Activated CD4-positive, alpha-beta T cell treated with anti-CD3 and anti-CD28 coated beads for 36 hours (primary cell): ENCODE measurements around the gene SOAT2. TPM values are rescaled to one million over a fixed set of nuclear protein-coding genes. Genes with fewer than 3 reads are reported as not detected.
"Not testable (repeated sequence)": the region's sequence is repeated elsewhere in the genome, so short reads cannot be mapped to it uniquely, and the experiment has no call there.

Experiments used
- ATAC-seq: fragments of 200-7000 bp; cut with Tn5 transposase; one replicate; pipeline ENCODE4 v1.10.0; 2021; ENCODE audit warnings: mild to moderate bottlenecking, moderate library complexity
- CTCF ChIA-PET: fragments of 350-600 bp; sonication (Branson Sonifier 250); formaldehyde crosslinking; loops from one replicate; lab custom pipeline; 2021; ENCODE audit warnings: antibody characterized with exemption; lab: Charles Lee
- POLR2A ChIA-PET: fragments of 350-600 bp; sonication (Branson Sonifier 250); formaldehyde crosslinking; loops from one replicate; lab custom pipeline; 2021; ENCODE audit warnings: antibody characterized with exemption, inconsistent platforms; lab: Charles Lee
- DNase-seq: peaks from one replicate; pipeline ENCODE4 v3.0.0-alpha.2; 2020
- H3K27ac Mint-ChIP-seq: one replicate; pipeline ENCODE4 v1.8.0; 2021; ENCODE audit warnings: mixed read lengths
- H3K27me3 Mint-ChIP-seq: one replicate; pipeline ENCODE4 v1.8.0; 2021; ENCODE audit warnings: mixed read lengths
- H3K36me3 Mint-ChIP-seq: one replicate; pipeline ENCODE4 v1.8.0; 2021; ENCODE audit warnings: low read depth, mixed read lengths
- H3K4me1 Mint-ChIP-seq: one replicate; pipeline ENCODE4 v1.8.0; 2021; ENCODE audit warnings: mixed read lengths
- H3K4me3 Mint-ChIP-seq: one replicate; pipeline ENCODE4 v1.8.0; 2021; ENCODE audit warnings: mild to moderate bottlenecking, moderate library complexity, mixed read lengths
- H3K9me3 Mint-ChIP-seq: one replicate; pipeline ENCODE4 v1.8.0; 2021; ENCODE audit warnings: low read depth, mixed read lengths
- intact Hi-C, 2 experiments: fragments of 100-400 bp; cut with DNase I in 1 of 2; cut with micrococcal nuclease in 1 of 2; formaldehyde crosslinking; loops; one replicate each; pipeline versions ENCODE4 v1.14.2 to v1.15.1; 2022 to 2024; cut with DNase I, micrococcal nuclease
- total RNA-seq, 2 experiments: library from RNA; stranded (reverse); gene quantifications; one replicate each; pipeline ENCODE4 v1.2.3, GENCODE V29; 2021

The SOAT2 gene
- total RNA-seq, 2 experiments from 2014 or later = 0.57 to 0.79 TPM

DNA sequence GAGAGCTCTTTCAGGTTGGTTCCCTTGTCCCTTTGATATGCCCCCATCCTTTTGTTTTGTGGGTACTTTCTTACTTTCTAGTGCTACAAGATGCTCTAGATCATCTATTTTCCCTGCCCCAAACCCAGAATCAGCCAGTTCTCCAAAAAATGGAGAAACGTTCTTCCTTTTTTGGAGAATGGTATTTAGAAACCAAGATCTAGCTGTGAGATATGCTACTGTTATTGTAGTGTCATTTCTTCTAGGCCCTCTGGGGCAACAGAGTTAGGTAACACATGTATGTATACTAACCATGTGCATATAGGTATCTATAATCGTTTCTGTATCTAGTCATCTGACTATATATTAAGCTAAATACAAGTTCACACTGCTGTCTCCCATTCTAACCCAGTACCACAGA, 12.7 kb upstream of the SOAT2 start:
- no peaks in the 10 kb centered on the region for H3K9me3 Mint-ChIP-seq
- DNase-seq (no peak), ATAC-seq (no peak)
- no peak overlapping the region for H3K4me3 Mint-ChIP-seq
- intact Hi-C loops = no loop called here
- H3K36me3 Mint-ChIP-seq = no peaks in the 10 kb centered on the region
- H3K4me1 Mint-ChIP-seq = no peaks in the 10 kb centered on the region
- H3K27ac Mint-ChIP-seq = no peak overlapping the region
- peaks cover 2% of the 10 kb centered on the region for H3K27me3 Mint-ChIP-seq
- ChIA-PET POLR2A (interaction anchor here (0.8 kb wide), 1 partner anchor 29 kb away, joined by 4 read pairs; no protein-coding TSS in a partner anchor), CTCF (interaction anchor here (1.0 to 1.3 kb wide), 2 partner anchors 12 to 24 kb away, joined by 4 to 8 read pairs; partner anchors contain the start of gene SOAT2)

DNA sequence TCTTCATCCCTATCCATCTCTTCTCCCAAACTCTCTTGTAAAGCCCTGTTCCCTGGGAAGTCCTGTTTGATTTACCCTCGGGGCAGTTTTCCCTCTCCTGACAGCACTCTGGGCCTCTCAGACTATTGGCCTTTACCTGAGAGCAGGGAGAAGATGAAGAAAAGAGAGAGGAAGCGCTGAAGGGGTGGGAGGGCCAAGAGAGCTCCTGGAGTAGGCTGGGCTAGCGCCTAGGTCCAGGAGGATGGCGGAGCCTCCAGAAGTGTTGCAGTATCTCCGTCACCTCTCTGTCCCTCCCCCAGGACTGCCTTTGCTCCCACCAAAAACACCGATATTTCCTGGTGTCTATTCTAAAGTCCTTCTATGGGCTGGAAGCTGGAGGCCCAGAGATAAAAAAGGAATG, 11.5 kb upstream of the SOAT2 start:
- Mint-ChIP-seq H3K9me3 (no peaks in the 10 kb centered on the region), H3K36me3 (no peaks in the 10 kb centered on the region), H3K4me1 (peaks cover under 1% of the 10 kb centered on the region), H3K4me3 (no peak overlapping the region), H3K27me3 (peaks cover 9% of the 10 kb centered on the region), H3K27ac (no peak overlapping the region)
- intact Hi-C loops = no loop called here
- ATAC-seq (no peak), DNase-seq (no peak)
- ChIA-PET POLR2A (interaction anchor here (0.7 kb wide), 1 partner anchor 1188 kb away, joined by 3 read pairs; the partner anchor contains the start of gene CBX5), CTCF (interaction anchor here (1.1 to 1.4 kb wide), 2 partner anchors 15 to 26 kb away, joined by 4 to 6 read pairs; no protein-coding TSS in a partner anchor)

DNA sequence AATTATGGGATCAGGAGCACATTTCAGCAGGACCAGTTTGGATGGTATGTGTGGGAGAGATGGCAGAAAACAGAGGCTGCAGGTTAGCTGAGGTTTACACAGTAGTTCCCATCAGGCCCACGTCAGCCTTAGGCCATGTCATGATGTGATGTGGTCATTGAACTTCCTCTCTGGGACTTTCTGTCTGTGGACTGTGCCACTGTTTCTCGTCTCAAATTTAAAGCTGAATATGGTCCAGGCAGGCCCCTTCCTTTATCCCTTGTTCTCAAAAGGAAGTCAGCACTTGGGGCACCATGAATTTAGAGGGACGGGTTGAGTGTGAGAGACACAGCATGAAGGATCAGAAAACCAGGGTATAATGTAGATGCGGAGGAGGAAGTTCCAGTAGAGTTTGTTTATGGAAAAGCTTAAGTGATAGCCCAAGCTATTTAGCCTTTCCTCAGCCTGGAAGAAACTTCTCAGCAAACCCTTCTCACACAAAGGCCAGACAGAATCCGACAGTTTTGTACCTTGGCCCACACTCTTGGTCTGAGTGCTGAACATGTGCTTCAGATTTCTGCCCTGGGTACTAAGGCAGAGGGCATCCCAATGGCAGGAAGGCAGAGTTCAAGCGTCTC, 9.4 kb upstream of the SOAT2 start:
- H3K36me3 Mint-ChIP-seq = no peaks in the 10 kb centered on the region
- H3K9me3 Mint-ChIP-seq = no peaks in the 10 kb centered on the region
- intact Hi-C loops = no loop called here
- ATAC-seq (no peak), DNase-seq (no peak)
- H3K27ac Mint-ChIP-seq = no peak overlapping the region
- no peak overlapping the region for H3K4me3 Mint-ChIP-seq
- peaks cover 14% of the 10 kb centered on the region for H3K27me3 Mint-ChIP-seq
- ChIA-PET CTCF (interaction anchor here (1.0 to 3.4 kb wide), 3 partner anchors 14 to 28 kb away, joined by 4 to 8 read pairs (median 6); partner anchors contain the start of gene SPRYD3), POLR2A (no interaction called here)
- H3K4me1 Mint-ChIP-seq = peaks cover 16% of the 10 kb centered on the region

DNA sequence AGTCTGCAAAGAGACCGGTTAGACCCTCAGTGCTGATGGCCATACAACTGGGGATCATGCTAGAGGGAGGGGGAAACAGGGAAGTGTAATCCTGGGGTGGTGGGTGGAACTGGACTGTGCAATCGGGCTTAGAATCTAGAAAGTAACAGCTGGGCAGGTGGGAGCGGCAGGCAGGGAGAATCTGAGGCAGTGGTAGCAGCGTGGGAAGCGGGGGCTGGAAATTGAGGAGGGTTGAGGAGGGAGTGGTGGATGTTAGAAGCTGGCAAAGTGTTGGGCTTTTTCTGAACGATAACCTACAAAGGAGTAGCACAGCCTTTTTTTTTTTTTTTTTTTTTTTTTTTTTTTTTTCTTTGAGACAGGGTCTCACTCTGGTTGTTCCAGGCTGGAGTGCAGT, 8.9 kb upstream of the SOAT2 start:
- no peak overlapping the region for H3K27ac Mint-ChIP-seq
- ChIA-PET POLR2A (no interaction called here), CTCF (interaction anchor here (1.0 to 3.4 kb wide), 3 partner anchors 15 to 29 kb away, joined by 4 to 8 read pairs (median 6); partner anchors contain the start of gene SPRYD3)
- DNase-seq = no peak
- no peak for ATAC-seq
- no peaks in the 10 kb centered on the region for H3K36me3 Mint-ChIP-seq
- H3K27me3 Mint-ChIP-seq = peaks cover 14% of the 10 kb centered on the region
- H3K9me3 Mint-ChIP-seq = no peaks in the 10 kb centered on the region
- peaks cover 21% of the 10 kb centered on the region for H3K4me1 Mint-ChIP-seq
- no peak overlapping the region for H3K4me3 Mint-ChIP-seq
- intact Hi-C loops = no loop called here

DNA sequence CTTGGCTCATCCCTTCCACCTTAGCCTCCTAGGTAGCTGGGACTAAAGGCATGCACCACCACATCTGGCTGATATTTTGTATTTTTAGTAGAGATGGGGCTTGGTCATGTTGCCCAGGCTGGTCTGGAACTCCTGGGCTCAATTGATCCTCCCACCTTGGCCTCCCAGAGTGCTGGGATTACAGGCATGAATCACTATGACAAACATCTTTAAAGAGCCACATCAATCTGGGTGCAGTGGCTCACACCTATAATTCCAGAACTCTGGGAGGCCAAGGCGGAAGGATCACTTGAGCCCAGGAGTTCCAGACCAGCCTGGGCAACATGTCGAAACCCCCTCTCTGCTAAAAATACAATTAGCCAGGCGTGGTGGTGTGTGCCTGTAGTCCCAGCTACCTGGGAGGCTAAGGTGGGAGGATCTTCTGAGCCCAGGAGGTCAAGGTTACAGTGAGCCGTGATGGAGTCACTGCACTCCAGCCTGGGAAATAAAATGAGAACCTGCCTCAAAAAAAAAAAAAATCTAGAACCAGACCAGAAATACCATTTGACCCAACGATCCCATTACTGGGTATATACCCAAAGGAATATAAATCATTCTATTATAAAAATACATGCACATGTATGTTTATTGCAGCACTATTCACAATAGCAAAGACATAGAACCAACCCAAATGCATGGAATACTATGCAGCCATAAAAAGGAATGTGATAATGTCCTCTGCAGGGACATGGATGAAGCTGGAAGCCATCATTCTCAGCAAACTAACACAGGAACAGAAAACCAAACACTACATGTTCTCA, 8.3 kb upstream of the SOAT2 start:
- H3K9me3 Mint-ChIP-seq, DNase-seq, intact Hi-C loops, H3K4me3 Mint-ChIP-seq, POLR2A ChIA-PET, H3K27ac Mint-ChIP-seq, ATAC-seq, H3K36me3 Mint-ChIP-seq: not testable (repeated sequence)
- H3K27me3 Mint-ChIP-seq = peaks cover 14% of the 10 kb centered on the region
- CTCF ChIA-PET = interaction anchor here (0.5 to 3.4 kb wide), 5 partner anchors 8 to 251 kb away, joined by 3 to 11 read pairs (median 6); partner anchors contain the start of gene SPRYD3
- peaks cover 22% of the 10 kb centered on the region for H3K4me1 Mint-ChIP-seq

DNA sequence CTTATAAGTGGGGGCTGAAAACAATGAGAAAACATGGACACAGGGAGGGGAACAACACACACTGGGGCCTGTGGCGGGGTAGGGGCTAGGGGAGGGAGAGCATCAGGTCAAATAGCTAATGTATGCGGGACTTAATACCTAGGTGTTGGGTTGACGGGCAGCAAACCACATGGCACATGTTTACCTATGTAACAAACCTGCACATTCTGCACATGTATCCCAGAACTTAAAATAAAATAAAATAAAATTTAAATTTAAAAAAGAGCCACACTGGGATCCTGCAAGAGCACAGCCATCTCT, 7.7 kb upstream of the SOAT2 start:
- H3K4me3 Mint-ChIP-seq, DNase-seq, H3K36me3 Mint-ChIP-seq, POLR2A ChIA-PET, intact Hi-C loops, ATAC-seq, H3K27ac Mint-ChIP-seq, H3K9me3 Mint-ChIP-seq: not testable (repeated sequence)
- H3K27me3 Mint-ChIP-seq = peaks cover 14% of the 10 kb centered on the region
- CTCF ChIA-PET = interaction anchor here (0.5 to 3.4 kb wide), 5 partner anchors 9 to 250 kb away, joined by 3 to 11 read pairs (median 3); partner anchors contain the start of gene SPRYD3
- peaks cover 22% of the 10 kb centered on the region for H3K4me1 Mint-ChIP-seq

DNA sequence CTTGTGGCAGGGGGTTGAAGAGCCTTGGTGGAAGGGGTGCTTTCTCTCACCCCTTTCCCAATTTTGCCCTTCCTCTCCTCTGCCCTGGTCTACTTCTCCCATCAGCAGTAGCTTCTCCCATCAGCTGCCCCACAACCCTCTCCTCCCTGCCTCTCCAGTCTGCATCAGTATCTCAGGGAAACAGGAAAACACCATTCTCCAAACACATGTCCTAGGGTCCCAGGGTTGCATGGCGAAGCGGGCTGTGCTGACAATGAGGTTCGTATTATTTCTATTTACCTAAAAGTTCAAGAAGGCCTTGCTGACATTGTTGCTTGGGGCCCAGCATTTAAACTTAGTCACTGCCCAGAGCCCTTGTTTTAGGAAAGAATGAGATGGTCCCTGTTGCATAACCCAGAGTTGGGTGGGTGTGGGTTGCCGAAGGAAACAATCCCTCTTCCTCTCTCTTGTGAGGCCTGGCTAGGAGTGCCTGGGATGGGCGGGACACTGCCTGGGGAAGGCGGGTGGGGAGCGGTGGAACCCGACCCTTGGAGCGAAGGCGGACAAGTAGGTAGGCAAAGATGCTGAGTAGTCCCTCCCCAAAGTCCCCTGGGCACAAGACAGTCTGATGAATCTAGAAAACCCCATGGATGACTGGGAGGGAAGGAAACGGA, 7.1 kb upstream of the SOAT2 start:
- CTCF ChIA-PET = interaction anchor here (0.5 to 3.4 kb wide), 5 partner anchors 9 to 249 kb away, joined by 3 to 11 read pairs (median 3); partner anchors contain the start of gene SPRYD3
- peaks cover 14% of the 10 kb centered on the region for H3K27me3 Mint-ChIP-seq
- no peak overlapping the region for H3K4me3 Mint-ChIP-seq
- POLR2A ChIA-PET = no interaction called here
- ATAC-seq = no peak
- H3K27ac Mint-ChIP-seq = no peak overlapping the region
- peaks cover 22% of the 10 kb centered on the region for H3K4me1 Mint-ChIP-seq
- no peaks in the 10 kb centered on the region for H3K9me3 Mint-ChIP-seq
- intact Hi-C loops = no loop called here
- H3K36me3 Mint-ChIP-seq = no peaks in the 10 kb centered on the region
- no peak for DNase-seq

DNA sequence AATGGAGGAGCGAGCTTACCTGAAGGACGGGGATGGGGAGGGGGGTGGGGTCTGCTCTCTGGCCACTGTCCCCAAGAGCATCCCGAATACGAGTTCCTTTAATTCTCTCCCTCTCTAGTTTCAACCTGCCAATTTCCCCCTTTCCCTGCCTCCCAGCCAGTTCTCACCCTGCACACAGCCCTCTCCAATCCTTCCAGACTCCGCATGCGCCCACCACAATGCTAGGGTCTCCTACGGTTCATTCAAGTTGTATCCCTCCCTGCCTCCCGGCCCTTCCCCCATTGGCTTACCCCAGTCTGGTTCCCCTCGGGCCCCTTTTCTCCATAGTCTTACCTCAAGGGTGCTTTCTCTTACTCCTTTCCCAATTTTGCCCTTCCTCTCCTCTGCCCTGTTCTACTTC, 6.5 kb upstream of the SOAT2 start:
- no peak for DNase-seq
- intact Hi-C loops = no loop called here
- Mint-ChIP-seq H3K36me3 (no peaks in the 10 kb centered on the region), H3K27ac (no peak overlapping the region), H3K4me1 (peaks cover 23% of the 10 kb centered on the region), H3K4me3 (peak overlapping the region; percentile 72), H3K27me3 (peaks cover 14% of the 10 kb centered on the region), H3K9me3 (no peaks in the 10 kb centered on the region)
- ATAC-seq = no peak
- ChIA-PET POLR2A (no interaction called here), CTCF (interaction anchor here (1.8 to 7.5 kb wide), 4 partner anchors 19 to 43 kb away, joined by 11 to 277 read pairs (median 35); partner anchors contain the start of gene SPRYD3)

DNA sequence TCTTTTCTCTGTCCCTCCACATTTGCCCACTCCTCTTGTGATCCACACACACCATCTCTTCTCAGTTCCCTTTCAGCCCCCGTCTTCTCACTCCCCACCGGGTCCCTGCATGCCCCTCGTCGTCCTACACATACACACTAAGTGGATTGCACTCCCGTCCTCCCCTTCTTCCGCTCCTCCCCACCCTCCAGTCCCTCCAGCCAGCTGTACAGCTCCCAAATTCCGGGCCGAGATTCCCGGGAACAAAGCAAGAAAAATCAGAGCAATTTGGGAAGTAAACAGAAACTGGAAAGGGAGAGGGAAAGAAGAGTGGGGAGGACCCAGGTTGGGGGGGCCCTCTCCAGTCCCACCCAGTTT, 6.1 kb upstream of the SOAT2 start:
- DNase-seq (no peak), ATAC-seq (no peak)
- H3K27ac Mint-ChIP-seq = peak overlapping the region; percentile 45
- no peaks in the 10 kb centered on the region for H3K9me3 Mint-ChIP-seq
- peaks cover 12% of the 10 kb centered on the region for H3K27me3 Mint-ChIP-seq
- peak overlapping the region; percentile 72 for H3K4me3 Mint-ChIP-seq
- POLR2A ChIA-PET = interaction anchor here (2.8 kb wide), 1 partner anchor 17 kb away, joined by 13 read pairs; the partner anchor contains the start of gene SPRYD3
- no peaks in the 10 kb centered on the region for H3K36me3 Mint-ChIP-seq
- intact Hi-C loops = no loop called here
- CTCF ChIA-PET = interaction anchor here (1.0 to 7.5 kb wide), 6 partner anchors 12 to 818 kb away, joined by 3 to 277 read pairs (median 16); partner anchors contain the start of gene SPRYD3
- H3K4me1 Mint-ChIP-seq = peaks cover 25% of the 10 kb centered on the region

DNA sequence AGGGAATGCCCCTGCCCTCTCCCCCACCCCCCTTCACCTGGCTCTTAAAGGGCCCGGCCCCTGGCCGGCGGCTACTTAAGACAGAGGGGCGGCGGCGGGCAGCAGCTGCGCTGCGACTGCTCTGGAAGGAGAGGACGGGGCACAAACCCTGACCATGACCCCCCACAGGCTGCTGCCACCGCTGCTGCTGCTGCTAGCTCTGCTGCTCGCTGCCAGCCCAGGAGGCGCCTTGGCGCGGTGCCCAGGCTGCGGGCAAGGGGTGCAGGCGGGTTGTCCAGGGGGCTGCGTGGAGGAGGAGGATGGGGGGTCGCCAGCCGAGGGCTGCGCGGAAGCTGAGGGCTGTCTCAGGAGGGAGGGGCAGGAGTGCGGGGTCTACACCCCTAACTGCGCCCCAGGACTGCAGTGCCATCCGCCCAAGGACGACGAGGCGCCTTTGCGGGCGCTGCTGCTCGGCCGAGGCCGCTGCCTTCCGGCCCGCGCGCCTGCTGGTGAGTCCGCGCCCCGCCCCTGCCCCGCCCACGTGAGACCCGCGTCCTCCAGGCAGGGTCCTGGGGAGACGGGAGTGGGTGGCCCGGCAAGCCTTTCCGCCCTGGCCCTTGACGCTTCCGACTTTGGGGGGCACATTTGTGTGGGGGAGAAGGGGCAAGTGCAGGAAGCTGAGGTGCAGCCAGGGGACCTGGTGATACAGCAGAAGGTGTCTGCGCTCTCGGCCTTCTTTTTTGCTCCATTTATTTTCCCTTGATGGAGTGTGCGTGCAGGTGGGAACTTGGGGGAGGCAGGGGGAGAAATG, 5.5 kb upstream of the SOAT2 start, which contains the start of gene IGFBP6:
Gene IGFBP6 (plus strand): TSS at position 104 of the 790 bp plus-strand sequence. CDS start 51 bp downstream, at position 155.
- Mint-ChIP-seq H3K4me3 (peak within 1 kb of the TSS; percentile 72), H3K36me3 (no peaks in the 10 kb centered on the region), H3K9me3 (no peaks in the 10 kb centered on the region), H3K4me1 (peaks cover 30% of the 10 kb centered on the region), H3K27me3 (peaks cover 12% of the 10 kb centered on the region), H3K27ac (peak within 1 kb of the TSS; percentile 89)
- ATAC-seq (peak; percentile 51), DNase-seq (peak; percentile 79)
- intact Hi-C loops = loop anchor here (1.0 kb wide), 1 partner anchor 18 kb away; the partner anchor contains the start of gene SPRYD3 (in 2 of the 2)
- POLR2A ChIA-PET = interaction anchor here (2.8 kb wide), 1 partner anchor 18 kb away, joined by 13 read pairs; the partner anchor contains the start of gene SPRYD3
- CTCF ChIA-PET = interaction anchor here (1.0 to 7.5 kb wide), 9 partner anchors 13 to 819 kb away, joined by 3 to 277 read pairs (median 5); partner anchors contain the start of gene SPRYD3
